ENCODE data around the gene SLC30A4.

DNA sequence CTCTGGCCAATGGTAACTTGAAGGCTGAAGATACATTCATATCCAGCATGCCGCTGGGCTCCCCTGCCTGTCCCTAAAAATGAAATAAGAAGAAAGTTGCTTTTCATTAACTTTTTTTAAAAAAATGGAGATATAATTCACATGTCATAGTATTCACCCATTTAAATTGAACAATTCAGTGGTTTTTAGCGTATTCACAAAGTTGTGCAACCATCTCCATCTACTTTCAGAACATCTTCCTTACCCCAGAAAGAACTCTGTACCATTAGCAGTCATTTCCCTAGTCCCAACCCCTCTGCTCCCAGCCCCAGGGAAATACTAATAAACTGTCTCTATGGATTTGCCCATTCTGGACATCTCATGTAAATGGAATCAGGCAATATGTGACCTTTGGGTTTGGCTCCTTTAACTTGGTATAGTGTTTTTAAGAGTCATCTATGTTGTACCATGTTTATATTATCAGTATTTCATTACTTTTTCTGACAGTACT is 88.4 kb downstream of the SLC30A4 start:
- TF ChIP-seq, protein P1, sequence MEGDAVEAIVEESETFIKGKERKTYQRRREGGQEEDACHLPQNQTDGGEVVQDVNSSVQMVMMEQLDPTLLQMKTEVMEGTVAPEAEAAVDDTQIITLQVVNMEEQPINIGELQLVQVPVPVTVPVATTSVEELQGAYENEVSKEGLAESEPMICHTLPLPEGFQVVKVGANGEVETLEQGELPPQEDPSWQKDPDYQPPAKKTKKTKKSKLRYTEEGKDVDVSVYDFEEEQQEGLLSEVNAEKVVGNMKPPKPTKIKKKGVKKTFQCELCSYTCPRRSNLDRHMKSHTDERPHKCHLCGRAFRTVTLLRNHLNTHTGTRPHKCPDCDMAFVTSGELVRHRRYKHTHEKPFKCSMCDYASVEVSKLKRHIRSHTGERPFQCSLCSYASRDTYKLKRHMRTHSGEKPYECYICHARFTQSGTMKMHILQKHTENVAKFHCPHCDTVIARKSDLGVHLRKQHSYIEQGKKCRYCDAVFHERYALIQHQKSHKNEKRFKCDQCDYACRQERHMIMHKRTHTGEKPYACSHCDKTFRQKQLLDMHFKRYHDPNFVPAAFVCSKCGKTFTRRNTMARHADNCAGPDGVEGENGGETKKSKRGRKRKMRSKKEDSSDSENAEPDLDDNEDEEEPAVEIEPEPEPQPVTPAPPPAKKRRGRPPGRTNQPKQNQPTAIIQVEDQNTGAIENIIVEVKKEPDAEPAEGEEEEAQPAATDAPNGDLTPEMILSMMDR (IDR thresholded peaks at IDR 0.05): no peak
- no peak for TF ChIP-seq POLR2A (IDR thresholded peaks at IDR 0.05)

All from thyroid gland (tissue), 4 donors.